ENCODE measurements around the gene IGSF9B. TPM values are rescaled to one million over a fixed set of nuclear protein-coding genes. Genes with fewer than 3 reads are reported as not detected.

IGSF9B gene
- total and polyA plus RNA-seq, 10 of the 15 experiments (the other 5 are each of a cell fraction or from before 2014, with no cell fraction given), result 0.03 to 3.7 (median 0.20) TPM; not detected in 2

GRCh38 chr11:133978794-133979193 is 22.0 kb upstream of the IGSF9B start:
- Histone ChIP-seq H3K9me3 (replicated peaks; ENCODE audit: control insufficient read depth, insufficient read depth, low read length) (no peaks in the 10 kb centered on the region), H4K20me1 (ENCODE audit: control insufficient read depth, insufficient read depth) (no peaks in the 10 kb centered on the region), H2AFZ (ENCODE audit: control insufficient read depth, low read depth, low read length) (no peak overlapping the region), H3K4me2 (ENCODE audit: control insufficient read depth, insufficient read depth) (no peak overlapping the region), H3K9ac (ENCODE audit: control insufficient read depth, insufficient read depth, low read length) (no peak overlapping the region), H3K27ac (ENCODE audit: control insufficient read depth, insufficient read depth) (no peak overlapping the region), H3K36me3 (ENCODE audit: control insufficient read depth in 2 of 2, insufficient read depth in 2 of 2, low read length in 1 of 2) (no peaks in the 10 kb centered on the region), H3K4me1 (ENCODE audit: control insufficient read depth, insufficient read depth, low read length) (peaks cover 21% of the 10 kb centered on the region), H3K79me2 (ENCODE audit: control insufficient read depth, insufficient read depth, low read length) (no peaks in the 10 kb centered on the region), H3K4me3 (no peak overlapping the region), H3K27me3 (replicated peaks in 1 of 2; ENCODE audit: control insufficient read depth in 2 of 2, insufficient read depth in 2 of 2, low read length in 1 of 2) (no peaks in the 10 kb centered on the region)
- FAIRE-seq (no peak), ATAC-seq (no peak), DNase-seq (ENCODE audit: low read depth, low spot score) (no peak)
- ChIA-PET POLR2A (no interaction called here), SMC1A (ENCODE audit: uncharacterized antibody, unreplicated experiment) (no interaction called here), RAD21 (ENCODE audit: unreplicated experiment) (no interaction called here), CTCF (no interaction called here)
- in situ Hi-C loops (cut with MboI), result no loop called here
- intact Hi-C loops (cut with micrococcal nuclease; ENCODE audit: unreplicated experiment), result no loop called here
- 22% methylated on average over 2 of the region's 2 CpGs for WGBS (ENCODE audit: insufficient coverage, insufficient replicate concordance, low lambda C conversion rate, missing lambda C conversion rate)
- TF ChIP-seq NRF1 (conservative IDR thresholded peaks at IDR 0.05; ENCODE audit: low read depth, low read length), result no peak
- no peak for TF ChIP-seq SMARCA5 (IDR thresholded peaks at IDR 0.05)
- no peak for TF ChIP-seq PAX8 (IDR thresholded peaks at IDR 0.05)
- TF ChIP-seq SUZ12 (IDR thresholded peaks at IDR 0.05; ENCODE audit: unreplicated experiment), result no peak
- TF ChIP-seq NR2C1 (IDR thresholded peaks at IDR 0.05), result no peak
- TF ChIP-seq TCF12 (IDR thresholded peaks at IDR 0.05; ENCODE audit: low read depth, low read length), result no peak
- no peak for TF ChIP-seq ATF7 (IDR thresholded peaks at IDR 0.05; ENCODE audit: low read depth)
- no peak for TF ChIP-seq IKZF2 (IDR thresholded peaks at IDR 0.05)
- no TSS peak for BruUV-seq (replicated peaks)

GRCh38 chr11:133977067-133977677 is 20.4 kb upstream of the IGSF9B start:
- 1% methylated on average over 10 of the region's 10 CpGs for WGBS (ENCODE audit: insufficient coverage, insufficient replicate concordance, low lambda C conversion rate, missing lambda C conversion rate)
- FAIRE-seq, result peak; percentile 66
- peak; percentile 99 for ATAC-seq
- RAD21 ChIA-PET (ENCODE audit: unreplicated experiment), result no interaction called here
- SMC1A ChIA-PET (ENCODE audit: uncharacterized antibody, unreplicated experiment), result no interaction called here
- peak overlapping the region; percentile 34; the same call in 1 of the 2 replicates for H3K9ac ChIP-seq (ENCODE audit: control insufficient read depth, insufficient read depth, low read length)
- CTCF ChIA-PET, result no interaction called here
- in situ Hi-C loops (cut with MboI) (no loop called here), intact Hi-C loops (cut with micrococcal nuclease; ENCODE audit: unreplicated experiment) (no loop called here)
- H2AFZ ChIP-seq (ENCODE audit: control insufficient read depth, low read depth, low read length), result peak overlapping the region; percentile 72
- H3K27me3 ChIP-seq (replicated peaks in 1 of 2; ENCODE audit: control insufficient read depth in 2 of 2, insufficient read depth in 2 of 2, low read length in 1 of 2), result no peaks in the 10 kb centered on the region
- peaks cover 21% of the 10 kb centered on the region for H3K4me1 ChIP-seq (ENCODE audit: control insufficient read depth, insufficient read depth, low read length)
- no peaks in the 10 kb centered on the region for H3K79me2 ChIP-seq (ENCODE audit: control insufficient read depth, insufficient read depth, low read length)
- POLR2A ChIA-PET, result no interaction called here
- H3K36me3 ChIP-seq (ENCODE audit: control insufficient read depth in 2 of 2, insufficient read depth in 2 of 2, low read length in 1 of 2), result no peaks in the 10 kb centered on the region
- peak; percentile 56 for DNase-seq (ENCODE audit: low read depth, low spot score)
- BruUV-seq (replicated peaks), result no TSS peak
- no peak overlapping the region; the same call in 1 of the 2 replicates for H3K4me3 ChIP-seq
- H3K27ac ChIP-seq (ENCODE audit: control insufficient read depth, insufficient read depth), result peak overlapping the region; percentile 61
- peak overlapping the region; percentile 88 for H3K4me2 ChIP-seq (ENCODE audit: control insufficient read depth, insufficient read depth)
- no peaks in the 10 kb centered on the region for H4K20me1 ChIP-seq (ENCODE audit: control insufficient read depth, insufficient read depth)
- no peaks in the 10 kb centered on the region for H3K9me3 ChIP-seq (replicated peaks; ENCODE audit: control insufficient read depth, insufficient read depth, low read length)
- TF ChIP-seq MYC (IDR thresholded peaks at IDR 0.05; ENCODE audit: insufficient read depth, insufficient read length, insufficient replicate concordance, low read length, severe bottlenecking) (no peak), RFX5 (IDR thresholded peaks at IDR 0.05; ENCODE audit: low read depth, low read length) (no peak), ZBTB4 (CRISPR knock-in tag; IDR thresholded peaks at IDR 0.05) (no peak), CREM (IDR thresholded peaks at IDR 0.05; ENCODE audit: low read depth) (0 out of 2 replicates have a peak, but pooled peaks have one; percentile 42), JUNB (IDR thresholded peaks at IDR 0.05) (peak; percentile 80), HSF1 (IDR thresholded peaks at IDR 0.05; ENCODE audit: low read depth, low read length) (no peak)
